ENCODE data around the gene IL17D. TPM values are rescaled to one million over a fixed set of nuclear protein-coding genes. Genes with fewer than 3 reads are reported as not detected.

The IL17D gene
- total and polyA plus RNA-seq, 2 experiments from 2014 or later, result 1.6 to 2.3 TPM

GRCh38 chr13:20706661-20707060, 3.2 kb downstream of the IL17D start (continued):
- TF ChIP-seq ZNF462 (CRISPR knock-in tag; IDR thresholded peaks at IDR 0.05) (no peak), POLR2AphosphoS5 (IDR thresholded peaks at IDR 0.05; ENCODE audit: low read depth) (no peak), REST (IDR thresholded peaks at IDR 0.05; ENCODE audit: unreplicated experiment) (no peak), EZH2 (IDR thresholded peaks at IDR 0.05; ENCODE audit: low read depth, unreplicated experiment) (no peak), CREB1 (CRISPR knock-in tag; IDR thresholded peaks at IDR 0.05; ENCODE audit: low read depth) (no peak), JUNB (IDR thresholded peaks at IDR 0.05; ENCODE audit: unreplicated experiment) (no peak), STAT1 (IDR thresholded peaks at IDR 0.05; ENCODE audit: unreplicated experiment) (no peak), ZNF114 (CRISPR knock-in tag; IDR thresholded peaks at IDR 0.05) (no peak)

Data from GM23338 (cell line).